ENCODE results near the gene OR9A2. TPM values are rescaled to one million over a fixed set of nuclear protein-coding genes. Genes with fewer than 3 reads are reported as not detected.

Gene OR9A2
- total RNA-seq, 1 experiment from 2014 or later, result not detected

Other genes with a start within 250 kb of the OR9A2 start
- gene EPHB6, start 172.1 kb downstream of the OR9A2 start, total RNA-seq (2014; rRNA removed; shearing (Covaris generic)), result not detected in 2 replicates
- gene TRPV6, start 141.4 kb downstream of the OR9A2 start, total RNA-seq (2014; rRNA removed; shearing (Covaris generic)), result not detected in 2 replicates
- not detected in 2 replicates for gene TRPV5, start 93.4 kb downstream of the OR9A2 start, total RNA-seq (2014; rRNA removed; shearing (Covaris generic))
- gene LLCFC1, start 87.6 kb downstream of the OR9A2 start, total RNA-seq (2014; rRNA removed; shearing (Covaris generic)), result not detected in 2 replicates
- not detected in 2 replicates for gene KEL, start 64.8 kb downstream of the OR9A2 start, total RNA-seq (2014; rRNA removed; shearing (Covaris generic))
- gene OR6V1, start 25.2 kb upstream of the OR9A2 start, total RNA-seq (2014; rRNA removed; shearing (Covaris generic)), result not detected in 2 replicates
- gene PIP, start 104.9 kb upstream of the OR9A2 start, total RNA-seq (2014; rRNA removed; shearing (Covaris generic)), result not detected in 2 replicates
- gene TAS2R39, start 156.3 kb upstream of the OR9A2 start, total RNA-seq (2014; rRNA removed; shearing (Covaris generic)), result not detected in 2 replicates
- not detected in 2 replicates for gene TAS2R40, start 194.9 kb upstream of the OR9A2 start, total RNA-seq (2014; rRNA removed; shearing (Covaris generic))
- 96.1 and 111 TPM in 2 replicates for gene GSTK1, start 236.3 kb upstream of the OR9A2 start, total RNA-seq (2014; rRNA removed; shearing (Covaris generic))